GM12878 (cell line): ENCODE measurements around the gene LRRC4B. TPM values are rescaled to one million over a fixed set of nuclear protein-coding genes. Genes with fewer than 3 reads are reported as not detected.

Source experiments
- ATAC-seq: fragments of 200-7000 bp; cut with Tn5 transposase; 3 replicates; pipeline ENCODE4 v1.9.1; 2020; ENCODE audit warnings: mild to moderate bottlenecking, moderate library complexity
- BruUV-seq: library from RNA; stranded (reverse); fragments of 400-500 nt; replicated peaks from 2 replicates; lab custom pipeline; 2021; lab: Mats Ljungman, UMichigan
- CTCF ChIA-PET: fragments of 300-600 bp; sonication (Branson Sonifier 250); formaldehyde crosslinking; extraction: SDS; loops from one replicate; lab custom pipeline; 2021; ENCODE audit warnings: inconsistent platforms; lab: Yijun Ruan, JAX
- POLR2A ChIA-PET: fragments of 350-600 bp; formaldehyde crosslinking; extraction: SDS; loops from one replicate; lab custom pipeline; 2021; ENCODE audit warnings: inconsistent platforms; lab: Charles Lee
- RAD21 ChIA-PET: fragments of 300-600 bp; sonication (Branson Sonifier 250); formaldehyde crosslinking; loops from one replicate; lab custom pipeline; 2023; ENCODE audit warnings: antibody characterized with exemption; ENCODE audit not compliant: unreplicated experiment; lab: Charles Lee
- SMC1A ChIA-PET: fragments of 300-600 bp; sonication (Branson Sonifier 250); formaldehyde crosslinking; loops from one replicate; lab custom pipeline; 2023; ENCODE audit not compliant: unreplicated experiment, uncharacterized antibody; lab: Charles Lee
- DNase-seq: peaks from one replicate; pipeline ENCODE4 v3.0.0-alpha.2; 2011; ENCODE audit warnings: low read depth, low spot score
- FAIRE-seq: peaks from 3 replicates; lab custom pipeline; 2011; peaks lifted over from hg19 to GRCh38; lab: Jason Lieb, UNC
- H2AFZ ChIP-seq: 2 replicates; pipeline ENCODE4 v1.6.0; 2011; ENCODE audit warnings: low read depth, low read length, control low read depth; ENCODE audit not compliant: control insufficient read depth
- H3K27ac ChIP-seq: 2 replicates; pipeline ENCODE4 v1.5.1; 2011; ENCODE audit warnings: control low read depth; ENCODE audit not compliant: control insufficient read depth, insufficient read depth
- H3K27me3 ChIP-seq, 2 experiments: replicated peaks in 1 of 2; 2 replicates each; pipeline versions ENCODE4 v1.6.0 to v1.6.1; 2011; ENCODE audit warnings: low read length in 1 of 2; ENCODE audit not compliant: control insufficient read depth in 2 of 2, insufficient read depth in 2 of 2
- H3K36me3 ChIP-seq, 2 experiments: 2 replicates each; pipeline ENCODE4 v1.5.1; 2011; ENCODE audit warnings: low read length in 1 of 2; ENCODE audit not compliant: control insufficient read depth in 2 of 2, insufficient read depth in 2 of 2
- H3K4me1 ChIP-seq: 2 replicates; pipeline ENCODE4 v1.6.1; 2011; ENCODE audit warnings: mild to moderate bottlenecking, low read length, moderate library complexity, mixed read lengths; ENCODE audit not compliant: control insufficient read depth, insufficient read depth
- H3K4me2 ChIP-seq: 2 replicates; pipeline ENCODE4 v1.6.0; 2011; ENCODE audit warnings: control low read depth; ENCODE audit not compliant: control insufficient read depth, insufficient read depth
- H3K4me3 ChIP-seq: fragments of 200-600 bp; sonication (generic); 2 replicates; pipeline ENCODE4 v1.5.1; 2016
- H3K79me2 ChIP-seq: 2 replicates; pipeline ENCODE4 v1.6.0; 2011; ENCODE audit warnings: low read length; ENCODE audit not compliant: control insufficient read depth, insufficient read depth
- H3K9ac ChIP-seq: 2 replicates; pipeline ENCODE4 v1.8.0; 2011; ENCODE audit warnings: low read length, control low read depth, mixed read lengths; ENCODE audit not compliant: control insufficient read depth, insufficient read depth
- H3K9me3 ChIP-seq: replicated peaks from 3 replicates; pipeline ENCODE4 v1.5.1; 2011; ENCODE audit warnings: mild to moderate bottlenecking, low read length; ENCODE audit not compliant: control insufficient read depth, insufficient read depth
- H4K20me1 ChIP-seq: 2 replicates; pipeline ENCODE4 v1.6.0; 2011; ENCODE audit not compliant: control insufficient read depth, insufficient read depth
- BMI1 ChIP-seq: fragments of 450-650 bp; IDR thresholded peaks from 2 replicates; pipeline ENCODE4 v1.6.1; 2016; ENCODE audit warnings: mild to moderate bottlenecking, moderate library complexity, borderline replicate concordance
- CHD4 ChIP-seq: fragments of 200-600 bp; sonication (generic); IDR thresholded peaks from 2 replicates; pipeline ENCODE4 v1.6.1; 2016; ENCODE audit warnings: mild to moderate bottlenecking
- EZH2 ChIP-seq: IDR thresholded peaks from 2 replicates; pipeline ENCODE4 v1.6.1; 2012; ENCODE audit warnings: low read depth, mild to moderate bottlenecking, control low read depth, inconsistent platforms, low read length, borderline replicate concordance; ENCODE audit not compliant: control insufficient read depth
- FOS ChIP-seq: IDR thresholded peaks from 3 replicates; pipeline ENCODE4 v1.6.1; 2011; ENCODE audit warnings: borderline replicate concordance; ENCODE audit not compliant: insufficient read length; ENCODE audit errors: extremely low read depth
- HDGF ChIP-seq: fragments of 450-650 bp; IDR thresholded peaks from 2 replicates; pipeline ENCODE4 v1.6.1; 2016; ENCODE audit warnings: antibody characterized with exemption
- HSF1 ChIP-seq: fragments of 150-350 bp; IDR thresholded peaks from 2 replicates; pipeline ENCODE4 v1.6.1; 2014; ENCODE audit warnings: mild to moderate bottlenecking, low read depth, low read length
- IRF4 ChIP-seq: IDR thresholded peaks from 2 replicates; pipeline ENCODE4 v1.6.1; 2011; ENCODE audit warnings: low read depth, low read length
- JUND ChIP-seq: IDR thresholded peaks from 2 replicates; pipeline ENCODE4 v1.6.1; 2012; ENCODE audit warnings: low read depth, mild to moderate bottlenecking, low read length, improper control_type of control experiment, moderate library complexity
- MTA3 ChIP-seq: IDR thresholded peaks from 2 replicates; pipeline ENCODE4 v1.6.1; 2012; ENCODE audit warnings: low read length, inconsistent platforms, borderline replicate concordance
- MYB ChIP-seq: fragments of 150-350 bp; IDR thresholded peaks from 2 replicates; pipeline ENCODE4 v1.6.1; 2014; ENCODE audit warnings: mild to moderate bottlenecking, low read depth, low read length, borderline replicate concordance
- PAX5 ChIP-seq: IDR thresholded peaks from 2 replicates; pipeline ENCODE4 v1.6.1; 2011; ENCODE audit warnings: low read depth, low read length, borderline replicate concordance
- POLR2AphosphoS2 ChIP-seq: IDR thresholded peaks from 2 replicates; pipeline ENCODE4 v1.6.1; 2011; ENCODE audit warnings: low read depth, mild to moderate bottlenecking, low read length, improper control_type of control experiment, moderate library complexity
- SMAD1 ChIP-seq: fragments of 450-650 bp; IDR thresholded peaks from 2 replicates; pipeline ENCODE4 v1.6.1; 2018; ENCODE audit warnings: mild to moderate bottlenecking, low read depth; ENCODE audit not compliant: partially characterized antibody
- SREBF2 ChIP-seq: IDR thresholded peaks from 2 replicates; pipeline ENCODE4 v1.6.1; 2012; ENCODE audit warnings: mild to moderate bottlenecking, low read length
- ZNF217 ChIP-seq: fragments of 450-650 bp; IDR thresholded peaks from 2 replicates; pipeline ENCODE4 v1.6.1; 2017; ENCODE audit warnings: antibody characterized with exemption, mild to moderate bottlenecking
- WGBS: methylation state at CpG from one replicate; pipeline ENCODE4 v1.1.6; 2016; ENCODE audit warnings: low lambda C conversion rate; ENCODE audit not compliant: insufficient replicate concordance, insufficient coverage; ENCODE audit errors: missing lambda C conversion rate; 5-methylcytosine and 5-hydroxymethylcytosine counted together
- in situ Hi-C: fragments of 300-500 bp; cut with MboI; formaldehyde crosslinking; loops from 9 replicates; pipeline ENCODE4 v1.14.3; 2018; ENCODE audit warnings: mixed read lengths
- intact Hi-C: fragments of 100-400 bp; cut with micrococcal nuclease; formaldehyde crosslinking; loops from one replicate; pipeline ENCODE4 v1.14.2; 2022; ENCODE audit not compliant: unreplicated experiment
- polyA plus RNA-seq, 11 experiments: library from polyadenylated mRNA; depleted of rRNA in 4 of 11; unstranded in 6 of 11; stranded (reverse) in 5 of 11; fragments of >200 nt; fragmentation: Nextera tagmentation in 4 of 11; fragmentation: Illumina TruSeq in 1 of 11; extraction: Ambion mirVana in 4 of 11; extraction: Trizol in 1 of 11; gene quantifications; 1 replicate in 1 of 11; 2 replicates in 10 of 11; pipeline versions ENCODE4 v1.2.1 to v1.2.3, GENCODE V29; 2011 to 2016; ENCODE audit warnings: inconsistent platforms in 2 of 11, missing spikeins in 2 of 11, low read depth in 1 of 11
- total RNA-seq, 4 experiments: library from RNA; depleted of rRNA in 3 of 4; stranded (reverse); fragments of >200 nt in 3 of 4; fragmentation: Illumina TruSeq in 1 of 4; extraction: Trizol in 1 of 4; gene quantifications; 2 replicates each; pipeline versions ENCODE4 v1.2.1 to v1.2.3, GENCODE V29; 2013 to 2021
- TF ChIP-seq, protein P1 (sequence below): fragments of 450-650 bp; formaldehyde crosslinking; IDR thresholded peaks from 2 replicates; pipeline ENCODE4 v1.5.0; 2022; ENCODE audit warnings: mild to moderate bottlenecking, missing genetic modification characterization
- TF ChIP-seq, protein P2 (sequence below): IDR thresholded peaks from 2 replicates; pipeline ENCODE4 v1.6.1; 2012; ENCODE audit warnings: low read depth, low read length, improper control_type of control experiment

Gene LRRC4B
- total and polyA plus RNA-seq, 10 of the 15 experiments (the other 5 are each of a cell fraction or from before 2014, with no cell fraction given), result 0.14 TPM; not detected in 9

GRCh38 chr19:50513746-50514345, 54.4 kb downstream of the LRRC4B start, which contains the start of gene ASPDH:
Gene ASPDH, minus strand, starts transcription at chr19:50513913. Its CDS starts 90 bp downstream, at chr19:50513823.
- peaks cover 3% of the 10 kb centered on the region; the same call in 1 of the 2 replicates for H3K4me1 ChIP-seq
- DNase-seq, result no peak
- no peaks in the 10 kb centered on the region for H3K36me3 ChIP-seq
- POLR2A ChIA-PET, result no interaction called here
- no peak for FAIRE-seq
- H3K4me2 ChIP-seq, result no peak within 1 kb of the TSS
- H3K9me3 ChIP-seq, result no peaks in the 10 kb centered on the region
- no peak within 1 kb of the TSS for H3K9ac ChIP-seq
- CTCF ChIA-PET, result no interaction called here
- SMC1A ChIA-PET, result no interaction called here
- 26% methylated on average over 21 of the region's 22 CpGs for WGBS
- RAD21 ChIA-PET, result no interaction called here
- no peaks in the 10 kb centered on the region for H4K20me1 ChIP-seq
- H2AFZ ChIP-seq, result no peak within 1 kb of the TSS
- intact Hi-C loops, result no loop called here
- ATAC-seq, result no peak
- no TSS peak for BruUV-seq
- no peak for TF ChIP-seq MTA3
- TF ChIP-seq, protein P1, sequence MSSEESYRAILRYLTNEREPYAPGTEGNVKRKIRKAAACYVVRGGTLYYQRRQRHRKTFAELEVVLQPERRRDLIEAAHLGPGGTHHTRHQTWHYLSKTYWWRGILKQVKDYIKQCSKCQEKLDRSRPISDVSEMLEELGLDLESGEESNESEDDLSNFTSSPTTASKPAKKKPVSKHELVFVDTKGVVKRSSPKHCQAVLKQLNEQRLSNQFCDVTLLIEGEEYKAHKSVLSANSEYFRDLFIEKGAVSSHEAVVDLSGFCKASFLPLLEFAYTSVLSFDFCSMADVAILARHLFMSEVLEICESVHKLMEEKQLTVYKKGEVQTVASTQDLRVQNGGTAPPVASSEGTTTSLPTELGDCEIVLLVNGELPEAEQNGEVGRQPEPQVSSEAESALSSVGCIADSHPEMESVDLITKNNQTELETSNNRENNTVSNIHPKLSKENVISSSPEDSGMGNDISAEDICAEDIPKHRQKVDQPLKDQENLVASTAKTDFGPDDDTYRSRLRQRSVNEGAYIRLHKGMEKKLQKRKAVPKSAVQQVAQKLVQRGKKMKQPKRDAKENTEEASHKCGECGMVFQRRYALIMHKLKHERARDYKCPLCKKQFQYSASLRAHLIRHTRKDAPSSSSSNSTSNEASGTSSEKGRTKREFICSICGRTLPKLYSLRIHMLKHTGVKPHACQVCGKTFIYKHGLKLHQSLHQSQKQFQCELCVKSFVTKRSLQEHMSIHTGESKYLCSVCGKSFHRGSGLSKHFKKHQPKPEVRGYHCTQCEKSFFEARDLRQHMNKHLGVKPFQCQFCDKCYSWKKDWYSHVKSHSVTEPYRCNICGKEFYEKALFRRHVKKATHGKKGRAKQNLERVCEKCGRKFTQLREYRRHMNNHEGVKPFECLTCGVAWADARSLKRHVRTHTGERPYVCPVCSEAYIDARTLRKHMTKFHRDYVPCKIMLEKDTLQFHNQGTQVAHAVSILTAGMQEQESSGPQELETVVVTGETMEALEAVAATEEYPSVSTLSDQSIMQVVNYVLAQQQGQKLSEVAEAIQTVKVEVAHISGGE (CRISPR knock-in tag), result no peak
- TF ChIP-seq SREBF2, result no peak
- no peak for TF ChIP-seq FOS
- no peak for TF ChIP-seq BMI1
- no peak for TF ChIP-seq POLR2AphosphoS2
- TF ChIP-seq HSF1, result no peak
- no peak for TF ChIP-seq EZH2
- no peak for TF ChIP-seq IRF4
- no peak for TF ChIP-seq SMAD1
- TF ChIP-seq MYB, result no peak
- TF ChIP-seq, protein P2, sequence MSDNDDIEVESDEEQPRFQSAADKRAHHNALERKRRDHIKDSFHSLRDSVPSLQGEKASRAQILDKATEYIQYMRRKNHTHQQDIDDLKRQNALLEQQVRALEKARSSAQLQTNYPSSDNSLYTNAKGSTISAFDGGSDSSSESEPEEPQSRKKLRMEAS, result no peak
- TF ChIP-seq PAX5, result no peak
- TF ChIP-seq JUND, result no peak
- TF ChIP-seq CHD4, result no peak
- no peak for TF ChIP-seq HDGF
- TF ChIP-seq ZNF217, result no peak
- H3K4me3 ChIP-seq, result no peak within 1 kb of the TSS
- H3K79me2 ChIP-seq, result no peaks in the 10 kb centered on the region
- no peak within 1 kb of the TSS for H3K27ac ChIP-seq
- no peaks in the 10 kb centered on the region for H3K27me3 ChIP-seq
- in situ Hi-C loops, result no loop called here
